ENCODE measurements around the gene ZNF438. TPM values are rescaled to one million over a fixed set of nuclear protein-coding genes. Genes with fewer than 3 reads are reported as not detected.

Gene ZNF438
- total RNA-seq, 2 experiments from 2014 or later = 2.3 to 2.6 TPM

GRCh38 chr10:30832749-30833627 lies 198.7 kb downstream of the ZNF438 start:
- POLR2A ChIA-PET = interaction anchor here (0.6 kb wide), 1 partner anchor 1264 kb away, joined by 3 read pairs; no protein-coding TSS in a partner anchor

GRCh38 chr10:30832001-30832748 lies 199.5 kb downstream of the ZNF438 start:
- DNase-seq (no peak), ATAC-seq (no peak)
- Mint-ChIP-seq H3K4me3 (no peak overlapping the region), H3K27ac (no peak overlapping the region), H3K36me3 (ENCODE audit: low read depth) (no peaks in the 10 kb centered on the region), H3K4me1 (ENCODE audit: low read depth) (no peaks in the 10 kb centered on the region), H3K9me3 (ENCODE audit: insufficient read depth) (no peaks in the 10 kb centered on the region), H3K27me3 (ENCODE audit: low read depth) (no peaks in the 10 kb centered on the region)
- ChIA-PET CTCF (interaction anchor here (1.3 kb wide), 1 partner anchor 12 kb away, joined by 3 read pairs; no protein-coding TSS in a partner anchor), POLR2A (no interaction called here)

More at GRCh38 chr10:30832749-30833627, 198.7 kb downstream of the ZNF438 start:
- H3K36me3 Mint-ChIP-seq (ENCODE audit: low read depth) = no peaks in the 10 kb centered on the region
- DNase-seq (no peak), ATAC-seq (no peak)
- H3K9me3 Mint-ChIP-seq (ENCODE audit: insufficient read depth) = no peaks in the 10 kb centered on the region
- H3K4me1 Mint-ChIP-seq (ENCODE audit: low read depth) = no peaks in the 10 kb centered on the region
- CTCF ChIA-PET = interaction anchor here (1.0 kb wide), 1 partner anchor 193 kb away, joined by 3 read pairs; no protein-coding TSS in a partner anchor
- H3K27ac Mint-ChIP-seq = no peak overlapping the region
- H3K4me3 Mint-ChIP-seq = no peak overlapping the region
- no peaks in the 10 kb centered on the region for H3K27me3 Mint-ChIP-seq (ENCODE audit: low read depth)

GRCh38 chr10:30831426-30831825 lies 200.2 kb downstream of the ZNF438 start:
- no peaks in the 10 kb centered on the region for H3K27me3 Mint-ChIP-seq (ENCODE audit: low read depth)
- H3K27ac Mint-ChIP-seq = no peak overlapping the region
- H3K36me3 Mint-ChIP-seq (ENCODE audit: low read depth) = no peaks in the 10 kb centered on the region
- no peaks in the 10 kb centered on the region for H3K9me3 Mint-ChIP-seq (ENCODE audit: insufficient read depth)
- no peak overlapping the region for H3K4me3 Mint-ChIP-seq
- DNase-seq = no peak
- POLR2A ChIA-PET = no interaction called here
- CTCF ChIA-PET = interaction anchor here (1.3 kb wide), 1 partner anchor 11 kb away, joined by 3 read pairs; no protein-coding TSS in a partner anchor
- ATAC-seq = no peak
- H3K4me1 Mint-ChIP-seq (ENCODE audit: low read depth) = no peaks in the 10 kb centered on the region

- Mint-ChIP-seq H3K4me1 (ENCODE audit: low read depth) (no peaks in the 10 kb centered on the region), H3K27me3 (ENCODE audit: low read depth) (peaks cover under 1% of the 10 kb centered on the region), H3K27ac (no peak overlapping the region), H3K36me3 (ENCODE audit: low read depth) (no peaks in the 10 kb centered on the region), H3K9me3 (ENCODE audit: insufficient read depth) (no peaks in the 10 kb centered on the region), H3K4me3 (no peak overlapping the region)
- ChIA-PET POLR2A (no interaction called here), CTCF (interaction anchor here (0.8 to 1.3 kb wide), 2 partner anchors 10 to 15 kb away, joined by 3 read pairs; no protein-coding TSS in a partner anchor)
- DNase-seq (no peak), ATAC-seq (no peak)
Observed at GRCh38 chr10:30830315-30831230, 201.1 kb downstream of the ZNF438 start.

- Mint-ChIP-seq H3K4me3 (no peak overlapping the region), H3K9me3 (ENCODE audit: insufficient read depth) (no peaks in the 10 kb centered on the region), H3K27me3 (ENCODE audit: low read depth) (peaks cover 2% of the 10 kb centered on the region), H3K36me3 (ENCODE audit: low read depth) (no peaks in the 10 kb centered on the region), H3K4me1 (ENCODE audit: low read depth) (no peaks in the 10 kb centered on the region), H3K27ac (no peak overlapping the region)
- ChIA-PET CTCF (interaction anchor here (0.8 kb wide), 1 partner anchor 14 kb away, joined by 3 read pairs; no protein-coding TSS in a partner anchor), POLR2A (no interaction called here)
- no peak for DNase-seq
- no peak for ATAC-seq
Observed at GRCh38 chr10:30829901-30830300, 201.8 kb downstream of the ZNF438 start.

GRCh38 chr10:30828680-30829079 lies 203.0 kb downstream of the ZNF438 start:
- ATAC-seq = no peak
- CTCF ChIA-PET = interaction anchor here (1.0 kb wide), 1 partner anchor 13 kb away, joined by 3 read pairs; no protein-coding TSS in a partner anchor
- no peak overlapping the region for H3K4me3 Mint-ChIP-seq
- H3K27ac Mint-ChIP-seq = no peak overlapping the region
- POLR2A ChIA-PET = no interaction called here
- no peaks in the 10 kb centered on the region for H3K36me3 Mint-ChIP-seq (ENCODE audit: low read depth)
- no peak for DNase-seq
- H3K27me3 Mint-ChIP-seq (ENCODE audit: low read depth) = peaks cover 2% of the 10 kb centered on the region
- no peaks in the 10 kb centered on the region for H3K9me3 Mint-ChIP-seq (ENCODE audit: insufficient read depth)
- no peaks in the 10 kb centered on the region for H3K4me1 Mint-ChIP-seq (ENCODE audit: low read depth)

- POLR2A ChIA-PET = no interaction called here
- DNase-seq = no peak
- Mint-ChIP-seq H3K9me3 (ENCODE audit: insufficient read depth) (no peaks in the 10 kb centered on the region), H3K4me1 (ENCODE audit: low read depth) (no peaks in the 10 kb centered on the region), H3K27me3 (ENCODE audit: low read depth) (peaks cover 2% of the 10 kb centered on the region), H3K4me3 (no peak overlapping the region), H3K36me3 (ENCODE audit: low read depth) (no peaks in the 10 kb centered on the region), H3K27ac (no peak overlapping the region)
- ATAC-seq = no peak
- CTCF ChIA-PET = no interaction called here
Observed at GRCh38 chr10:30828164-30828563, 203.5 kb downstream of the ZNF438 start.

- Mint-ChIP-seq H3K4me3 (no peak overlapping the region), H3K9me3 (ENCODE audit: insufficient read depth) (no peaks in the 10 kb centered on the region), H3K36me3 (ENCODE audit: low read depth) (no peaks in the 10 kb centered on the region), H3K27ac (no peak overlapping the region), H3K4me1 (ENCODE audit: low read depth) (no peaks in the 10 kb centered on the region), H3K27me3 (ENCODE audit: low read depth) (peaks cover 2% of the 10 kb centered on the region)
- ChIA-PET POLR2A (no interaction called here), CTCF (no interaction called here)
- no peak for DNase-seq
- no peak for ATAC-seq
Observed at GRCh38 chr10:30827531-30828120, 204.0 kb downstream of the ZNF438 start.

- CTCF ChIA-PET = no interaction called here
- Mint-ChIP-seq H3K4me1 (ENCODE audit: low read depth) (no peaks in the 10 kb centered on the region), H3K4me3 (no peak overlapping the region), H3K9me3 (ENCODE audit: insufficient read depth) (no peaks in the 10 kb centered on the region), H3K36me3 (ENCODE audit: low read depth) (no peaks in the 10 kb centered on the region), H3K27ac (no peak overlapping the region), H3K27me3 (ENCODE audit: low read depth) (peaks cover 2% of the 10 kb centered on the region)
- DNase-seq = no peak
- POLR2A ChIA-PET = no interaction called here
- no peak for ATAC-seq
Observed at GRCh38 chr10:30826679-30827078, 205.0 kb downstream of the ZNF438 start.

GRCh38 chr10:30825495-30825894 lies 206.2 kb downstream of the ZNF438 start:
- H3K27me3 Mint-ChIP-seq (ENCODE audit: low read depth) = peaks cover 2% of the 10 kb centered on the region
- no peak overlapping the region for H3K4me3 Mint-ChIP-seq
- ATAC-seq = no peak
- H3K4me1 Mint-ChIP-seq (ENCODE audit: low read depth) = no peaks in the 10 kb centered on the region
- ChIA-PET POLR2A (no interaction called here), CTCF (no interaction called here)
- no peak for DNase-seq
- H3K36me3 Mint-ChIP-seq (ENCODE audit: low read depth) = no peaks in the 10 kb centered on the region
- no peak overlapping the region for H3K27ac Mint-ChIP-seq
- no peaks in the 10 kb centered on the region for H3K9me3 Mint-ChIP-seq (ENCODE audit: insufficient read depth)

GRCh38 chr10:30825022-30825421 lies 206.6 kb downstream of the ZNF438 start:
- no peak overlapping the region for H3K27ac Mint-ChIP-seq
- no peaks in the 10 kb centered on the region for H3K4me1 Mint-ChIP-seq (ENCODE audit: low read depth)
- POLR2A ChIA-PET = no interaction called here
- H3K36me3 Mint-ChIP-seq (ENCODE audit: low read depth) = no peaks in the 10 kb centered on the region
- peaks cover 2% of the 10 kb centered on the region for H3K27me3 Mint-ChIP-seq (ENCODE audit: low read depth)
- DNase-seq (no peak), ATAC-seq (no peak)
- no peaks in the 10 kb centered on the region for H3K9me3 Mint-ChIP-seq (ENCODE audit: insufficient read depth)
- no peak overlapping the region for H3K4me3 Mint-ChIP-seq
- CTCF ChIA-PET = no interaction called here

Measured in activated CD8-positive, alpha-beta T cell treated with anti-CD3 and anti-CD28 coated beads, Interleukin-2, amount 10 ng/mL, durations not matched to agents 7 days and 5 days (primary cell).